Measurements from ENCODE around the gene KCTD16. TPM values are rescaled to one million over a fixed set of nuclear protein-coding genes. Genes with fewer than 3 reads are reported as not detected.

KCTD16 gene
- total and polyA plus RNA-seq, 2 donors from 2014 or later = 0.24 to 2.5 TPM

GRCh38 chr5:144428326-144428725, 257.7 kb downstream of the KCTD16 start:
- Histone ChIP-seq H3K9me3 (ENCODE audit: control insufficient read depth in 2 of 3, insufficient read depth in 1 of 3, low read length in 3 of 3) (no peaks in the 10 kb centered on the region), H3K9ac (ENCODE audit: low read length in 3 of 3) (no peak overlapping the region), H3K27me3 (ENCODE audit: control insufficient read depth, insufficient read depth, low read length) (no peaks in the 10 kb centered on the region), H3K4me3 (ENCODE audit: low read length in 3 of 3) (no peak overlapping the region), H3K4me1 (ENCODE audit: control insufficient read depth in 2 of 3, insufficient read depth in 2 of 3, low read depth in 1 of 3, low read length in 3 of 3) (no peaks in the 10 kb centered on the region), H3K36me3 (ENCODE audit: control insufficient read depth in 2 of 3, insufficient read depth in 3 of 3, low read length in 3 of 3) (no peaks in the 10 kb centered on the region), H3K27ac (ENCODE audit: low read depth in 2 of 2, low read length in 2 of 2) (no peak overlapping the region)
- FAIRE-seq (no peak), DNase-seq (no peak)
- intact Hi-C loops (cut with DNase I) = no loop called here
- no peak for TF ChIP-seq CTCF (IDR thresholded peaks at IDR 0.05; ENCODE audit: borderline replicate concordance, extremely low read depth, insufficient read depth)

- H3K9ac ChIP-seq (ENCODE audit: low read length in 3 of 3) = no peak overlapping the region
- no peaks in the 10 kb centered on the region for H3K9me3 ChIP-seq (ENCODE audit: control insufficient read depth in 2 of 3, insufficient read depth in 1 of 3, low read length in 3 of 3)
- intact Hi-C loops (cut with DNase I) = no loop called here
- FAIRE-seq (no peak), DNase-seq (no peak)
- no peak overlapping the region for H3K27ac ChIP-seq (ENCODE audit: low read depth in 2 of 2, low read length in 2 of 2)
- H3K36me3 ChIP-seq (ENCODE audit: control insufficient read depth in 2 of 3, insufficient read depth in 3 of 3, low read length in 3 of 3) = no peaks in the 10 kb centered on the region
- H3K4me1 ChIP-seq (ENCODE audit: control insufficient read depth in 2 of 3, insufficient read depth in 2 of 3, low read depth in 1 of 3, low read length in 3 of 3) = no peaks in the 10 kb centered on the region
- H3K27me3 ChIP-seq (ENCODE audit: control insufficient read depth, insufficient read depth, low read length) = no peaks in the 10 kb centered on the region
- H3K4me3 ChIP-seq (ENCODE audit: low read length in 3 of 3) = no peak overlapping the region
- no peak for TF ChIP-seq CTCF (IDR thresholded peaks at IDR 0.05; ENCODE audit: borderline replicate concordance, extremely low read depth, insufficient read depth)
Measured at GRCh38 chr5:144429405-144429804, 258.7 kb downstream of the KCTD16 start.

DNA sequence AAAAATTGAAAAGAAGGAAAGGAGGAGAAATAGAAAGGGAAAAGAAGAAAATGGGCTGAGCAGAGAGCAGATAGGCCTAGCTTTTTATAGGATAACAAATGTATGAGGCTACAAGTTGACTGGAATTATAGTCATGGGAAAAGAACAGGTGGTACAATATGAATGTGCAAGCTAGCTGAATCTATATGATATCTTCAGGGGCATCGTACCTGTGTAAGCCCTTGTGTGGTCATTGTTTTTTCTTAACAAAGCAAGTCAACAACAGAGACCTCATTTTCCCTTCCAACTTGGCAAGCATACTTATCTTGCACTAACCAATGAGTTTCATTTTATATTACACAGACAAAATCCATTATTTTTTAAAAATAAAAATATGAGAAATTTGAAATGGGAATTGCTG, 259.2 kb downstream of the KCTD16 start:
- Histone ChIP-seq H3K9me3 (ENCODE audit: control insufficient read depth in 2 of 3, insufficient read depth in 1 of 3, low read length in 3 of 3) (no peaks in the 10 kb centered on the region), H3K4me3 (ENCODE audit: low read length in 3 of 3) (no peak overlapping the region), H3K36me3 (ENCODE audit: control insufficient read depth in 2 of 3, insufficient read depth in 3 of 3, low read length in 3 of 3) (no peaks in the 10 kb centered on the region), H3K27ac (ENCODE audit: low read depth in 2 of 2, low read length in 2 of 2) (no peak overlapping the region), H3K4me1 (ENCODE audit: control insufficient read depth in 2 of 3, insufficient read depth in 2 of 3, low read depth in 1 of 3, low read length in 3 of 3) (no peaks in the 10 kb centered on the region), H3K27me3 (ENCODE audit: control insufficient read depth, insufficient read depth, low read length) (no peaks in the 10 kb centered on the region), H3K9ac (ENCODE audit: low read length in 3 of 3) (no peak overlapping the region)
- intact Hi-C loops (cut with DNase I) = no loop called here
- no peak for TF ChIP-seq CTCF (IDR thresholded peaks at IDR 0.05; ENCODE audit: borderline replicate concordance, extremely low read depth, insufficient read depth)
- no peak for DNase-seq
- no peak for FAIRE-seq

- H3K27ac ChIP-seq (ENCODE audit: low read depth in 2 of 2, low read length in 2 of 2) = no peak overlapping the region
- no peaks in the 10 kb centered on the region for H3K9me3 ChIP-seq (ENCODE audit: control insufficient read depth in 2 of 3, insufficient read depth in 1 of 3, low read length in 3 of 3)
- FAIRE-seq = no peak
- no peak overlapping the region for H3K9ac ChIP-seq (ENCODE audit: low read length in 3 of 3)
- DNase-seq = no peak
- H3K27me3 ChIP-seq (ENCODE audit: control insufficient read depth, insufficient read depth, low read length) = no peaks in the 10 kb centered on the region
- intact Hi-C loops (cut with DNase I) = no loop called here
- H3K4me1 ChIP-seq (ENCODE audit: control insufficient read depth in 2 of 3, insufficient read depth in 2 of 3, low read depth in 1 of 3, low read length in 3 of 3) = no peaks in the 10 kb centered on the region
- TF ChIP-seq CTCF (IDR thresholded peaks at IDR 0.05; ENCODE audit: borderline replicate concordance, extremely low read depth, insufficient read depth) = no peak
- H3K4me3 ChIP-seq (ENCODE audit: low read length in 3 of 3) = no peak overlapping the region
- H3K36me3 ChIP-seq (ENCODE audit: control insufficient read depth in 2 of 3, insufficient read depth in 3 of 3, low read length in 3 of 3) = no peaks in the 10 kb centered on the region
Measured at GRCh38 chr5:144433140-144433822, 262.6 kb downstream of the KCTD16 start.
